Caki2 (cell line): Measurements from ENCODE around the gene PLXNA4. TPM values are rescaled to one million over a fixed set of nuclear protein-coding genes. Genes with fewer than 3 reads are reported as not detected.
A peak's percentile ranks its signal among the peaks of the same experiment; 100 is the strongest.

ENCODE experiments used
- DNase-seq: peaks from one replicate; pipeline ENCODE4 v3.0.0-alpha.2; 2015; ENCODE audit warnings: low read depth
- in situ Hi-C: cut with HindIII; loops from 2 replicates; pipeline ENCODE4 v1.10.0; 2016; ENCODE audit warnings: low sequenced_read_pairs, low pct_unique_long_range_greater_than_20kb, mixed read lengths
- total RNA-seq: library from RNA; depleted of rRNA; stranded (reverse); fragments of >200 nt; shearing (Covaris generic); gene quantifications from 2 replicates; pipeline ENCODE4 v1.2.3, GENCODE V29; 2014; ENCODE audit warnings: low replicate concordance

PLXNA4 gene
- total RNA-seq, 1 experiment from 2014 or later, result 0.34 TPM

GRCh38 chr7:132569884-132570614 is 6.2 kb downstream of the PLXNA4 start:
- in situ Hi-C loops, result no loop called here
- DNase-seq, result no peak

DNA sequence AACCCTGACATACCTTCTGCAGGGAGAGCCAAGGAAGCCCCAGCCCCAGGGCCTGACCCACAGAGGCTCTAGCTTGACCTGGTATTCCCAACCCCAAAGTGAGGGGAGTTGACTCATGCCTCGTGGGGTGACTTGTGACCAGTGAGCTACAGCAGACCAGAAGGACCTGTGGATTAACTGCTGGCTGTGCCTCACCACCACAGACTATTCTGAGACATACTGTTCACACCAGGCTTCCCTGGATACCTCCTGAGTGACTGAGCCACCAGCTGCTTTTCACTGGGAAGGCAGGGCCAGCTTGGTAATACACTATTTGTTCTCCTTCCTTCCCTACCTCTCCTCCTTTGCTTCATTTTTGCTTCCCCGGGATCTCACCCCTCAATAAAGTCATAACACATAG is 7.3 kb downstream of the PLXNA4 start:
- in situ Hi-C loops, result no loop called here

GRCh38 chr7:132565885-132566284 is 10.4 kb downstream of the PLXNA4 start:
- in situ Hi-C loops, result no loop called here

More for the DNA sequence above, 7.3 kb downstream of the PLXNA4 start:
- DNase-seq, result no peak

GRCh38 chr7:132565441-132565840 is 10.8 kb downstream of the PLXNA4 start:
- in situ Hi-C loops, result no loop called here
- DNase-seq, result no peak

More at GRCh38 chr7:132565885-132566284, 10.4 kb downstream of the PLXNA4 start:
- DNase-seq, result no peak

GRCh38 chr7:132564849-132565248 is 11.4 kb downstream of the PLXNA4 start:
- DNase-seq, result no peak
- in situ Hi-C loops, result no loop called here

DNA sequence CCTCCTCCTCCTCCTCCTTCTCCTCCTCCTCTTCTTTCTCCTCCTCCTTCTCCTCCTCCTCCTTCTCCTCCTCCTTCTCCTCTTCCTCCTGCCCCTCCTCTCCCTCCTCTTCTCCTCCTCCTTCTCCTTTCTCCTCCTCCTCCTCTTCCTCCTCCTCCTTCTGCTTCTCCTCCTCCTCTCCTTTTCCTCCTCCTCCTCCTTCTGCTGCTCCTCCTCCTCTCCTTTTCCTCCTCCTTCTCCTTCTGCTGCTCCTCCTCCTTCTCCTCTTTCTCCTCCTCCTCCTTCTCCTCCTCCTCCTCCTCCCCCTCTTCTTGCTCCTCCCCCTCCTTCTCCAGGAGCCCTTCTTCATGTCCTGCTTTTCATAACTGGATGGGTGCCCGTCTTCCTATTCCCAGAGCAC is 12.2 kb downstream of the PLXNA4 start:
- in situ Hi-C loops, result no loop called here
- DNase-seq, result peak; percentile 42

GRCh38 chr7:132562690-132563089 is 13.6 kb downstream of the PLXNA4 start:
- in situ Hi-C loops, result no loop called here
- DNase-seq, result no peak

GRCh38 chr7:132561763-132562162 is 14.5 kb downstream of the PLXNA4 start:
- DNase-seq, result no peak
- in situ Hi-C loops, result no loop called here

- no peak for DNase-seq
- in situ Hi-C loops, result no loop called here
Observed at GRCh38 chr7:132560825-132561529, 15.3 kb downstream of the PLXNA4 start.

GRCh38 chr7:132560105-132560504 is 16.2 kb downstream of the PLXNA4 start:
- in situ Hi-C loops, result no loop called here
- DNase-seq, result no peak

DNA sequence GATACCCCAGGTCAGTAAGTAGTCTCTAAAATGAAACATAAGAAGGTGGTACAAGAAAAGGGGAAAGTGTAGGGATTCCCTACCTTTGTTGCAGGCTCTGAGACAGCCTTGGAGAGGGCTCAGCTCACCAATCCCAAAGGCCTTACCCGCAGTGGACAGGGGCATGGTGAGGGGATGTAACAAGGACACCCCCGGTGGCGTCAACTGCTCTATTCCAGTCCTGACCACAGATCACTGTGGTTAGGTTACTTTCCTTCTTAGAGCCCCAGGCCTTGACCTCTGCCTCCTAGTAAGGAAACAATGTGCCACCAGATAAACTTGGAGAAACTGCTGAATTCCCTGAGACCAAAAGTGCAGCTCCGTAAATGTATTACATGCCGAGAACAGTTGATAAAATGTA is 17.5 kb downstream of the PLXNA4 start:
- in situ Hi-C loops, result no loop called here
- DNase-seq, result no peak

DNA sequence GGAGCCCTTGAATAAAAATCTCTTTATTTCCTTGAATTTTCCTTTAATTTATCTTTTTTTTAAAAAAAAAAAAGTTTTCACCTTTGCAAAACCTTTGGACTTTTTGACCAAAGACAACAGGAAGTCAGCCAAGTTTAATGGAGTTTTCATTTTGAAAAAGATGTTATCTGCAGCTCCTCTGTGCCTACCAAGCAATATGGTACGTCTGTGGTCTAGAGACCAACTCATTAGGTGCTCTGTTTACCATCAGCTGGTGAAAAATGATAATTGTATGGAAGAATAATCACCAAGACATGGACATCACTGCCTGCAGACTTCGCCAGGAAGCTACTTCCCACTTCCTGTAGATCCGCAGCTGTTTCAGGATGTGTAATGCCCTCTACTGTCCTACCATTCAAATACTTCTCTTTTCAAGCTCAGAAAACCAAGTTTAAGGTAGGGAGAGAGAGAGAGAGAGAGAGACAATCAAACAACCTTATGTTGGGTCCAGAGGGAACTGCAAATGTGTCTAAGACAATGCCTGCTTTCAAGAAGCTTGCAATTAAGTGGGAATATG is 18.7 kb downstream of the PLXNA4 start:
- in situ Hi-C loops, result no loop called here
- DNase-seq, result no peak

DNA sequence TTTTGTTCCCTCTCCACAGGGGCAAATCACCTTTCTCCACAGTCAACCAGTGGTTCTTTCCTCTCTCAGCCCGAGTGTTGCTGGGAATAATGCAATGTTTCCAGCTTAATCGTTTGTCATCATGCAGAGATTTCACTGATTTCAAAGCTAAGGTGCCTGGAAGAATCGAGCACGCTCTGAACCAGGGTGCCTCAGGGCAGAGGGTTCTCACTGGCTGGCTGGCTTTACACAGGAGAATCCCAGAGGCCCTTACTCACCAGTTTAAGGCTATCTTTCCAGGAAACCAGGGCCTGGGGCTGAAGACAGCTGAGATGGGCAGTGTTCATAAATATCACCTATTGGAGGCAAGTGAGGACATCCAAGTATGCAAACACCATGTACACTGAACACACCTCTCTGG is 21.8 kb downstream of the PLXNA4 start:
- no peak for DNase-seq
- in situ Hi-C loops, result no loop called here

DNA sequence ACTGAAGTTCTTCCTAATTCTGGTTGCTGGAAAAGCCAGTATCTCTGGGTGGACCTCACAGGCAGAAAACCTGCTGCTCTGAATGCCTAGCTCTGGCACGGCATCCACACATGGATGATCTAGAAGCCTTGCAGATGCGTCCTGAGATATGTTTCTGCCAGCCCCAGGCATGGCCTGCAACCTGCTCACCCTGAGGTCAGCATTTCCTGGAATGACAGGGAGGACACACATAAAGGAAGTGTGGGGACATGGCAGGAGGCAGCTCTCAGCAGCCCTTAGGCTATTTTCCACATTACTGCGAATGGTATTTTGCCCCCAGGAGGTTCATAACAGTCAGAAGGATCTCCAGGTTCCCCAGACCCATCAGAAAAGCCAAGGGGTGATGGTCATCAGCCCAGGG is 23.2 kb downstream of the PLXNA4 start:
- in situ Hi-C loops, result no loop called here
- DNase-seq, result no peak

DNA sequence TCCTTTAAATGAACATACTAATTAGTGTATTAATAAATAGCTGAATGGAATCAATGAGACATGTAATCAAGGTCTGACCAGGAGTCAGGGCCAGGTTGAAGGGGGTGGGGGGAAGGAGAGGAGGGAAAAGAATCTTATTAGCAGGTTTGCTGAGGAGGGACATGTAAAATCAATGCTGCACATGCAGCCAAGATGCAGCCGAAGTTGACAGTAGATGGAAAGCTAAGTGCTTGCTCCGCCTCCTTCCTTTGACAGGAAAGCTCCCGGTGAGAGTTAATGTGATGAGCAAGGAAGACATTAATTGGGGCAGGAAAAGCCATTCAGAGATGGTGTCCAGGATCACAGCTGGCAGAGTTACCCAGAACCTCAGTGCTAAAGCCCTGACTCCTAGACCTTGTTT is 24.4 kb downstream of the PLXNA4 start:
- DNase-seq, result no peak
- in situ Hi-C loops, result no loop called here

GRCh38 chr7:132551439-132551838 is 24.8 kb downstream of the PLXNA4 start:
- in situ Hi-C loops, result no loop called here
- no peak for DNase-seq

DNA sequence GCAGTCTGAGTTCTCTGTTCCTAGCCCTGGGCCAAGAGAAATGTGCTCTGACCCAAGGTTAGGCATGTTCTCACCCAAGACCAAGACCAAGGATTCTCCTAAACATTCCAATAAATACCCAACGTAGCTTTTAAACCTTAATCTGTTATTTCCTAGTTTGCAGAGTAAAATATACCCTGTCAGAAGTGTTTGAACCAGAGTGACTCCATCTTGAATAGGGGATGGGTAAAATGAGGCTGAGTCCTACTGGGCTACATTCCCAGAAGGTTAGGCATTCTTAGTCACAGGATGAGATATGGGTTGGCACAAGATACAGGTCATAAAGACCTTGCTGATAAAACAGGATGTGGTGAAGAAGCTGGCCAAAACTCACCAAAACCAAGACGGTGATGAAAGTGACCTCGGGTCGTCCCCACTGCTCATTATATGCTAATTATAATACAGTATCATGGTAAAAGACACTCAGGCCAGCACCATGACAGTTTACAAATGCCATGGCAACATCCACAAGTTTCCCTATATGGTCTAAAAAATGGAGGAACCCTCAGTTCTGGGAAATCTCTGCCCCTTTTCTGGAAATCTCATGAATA is 27.7 kb downstream of the PLXNA4 start:
- in situ Hi-C loops, result no loop called here
- DNase-seq, result no peak

- DNase-seq, result no peak
- in situ Hi-C loops, result no loop called here
Observed at GRCh38 chr7:132547821-132548220, 28.4 kb downstream of the PLXNA4 start.
